Loucy (cell line): ENCODE measurements around the gene STAC2.

Experiments used
- EZH2phosphoT487 ChIP-seq: fragments of 200-600 bp; IDR thresholded peaks from 2 replicates; pipeline ENCODE4 v1.6.1; 2018; ENCODE audit warnings: antibody characterized with exemption, mild to moderate bottlenecking, moderate library complexity, borderline replicate concordance
- TF ChIP-seq, protein P1 (sequence below): fragments of 200-600 bp; sonication (generic); conservative IDR thresholded peaks from 2 replicates; pipeline ENCODE4 v1.5.1; 2014; ENCODE audit warnings: mild to moderate bottlenecking, antibody characterized with exemption, low read length

DNA sequence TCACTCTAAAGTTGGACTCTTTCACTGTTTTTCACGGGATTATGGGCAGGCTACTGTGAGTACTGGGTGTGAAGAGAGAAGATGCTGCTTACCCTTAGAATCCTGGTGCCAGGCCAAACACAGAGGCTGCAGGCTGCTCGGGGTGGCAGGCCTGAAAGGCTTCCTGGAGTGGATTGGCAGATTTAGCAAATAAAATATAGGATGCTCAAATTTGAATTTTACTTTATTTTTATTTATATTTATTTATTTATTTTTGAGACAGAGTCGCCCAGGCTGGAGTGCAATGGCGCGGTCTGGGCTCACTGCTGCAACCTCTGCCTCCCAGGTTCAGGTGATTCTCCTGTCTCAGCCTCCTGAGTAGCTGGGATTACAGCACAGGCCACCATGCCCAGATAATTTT is 14.9 kb upstream of the STAC2 start:
- TF ChIP-seq, protein P1, sequence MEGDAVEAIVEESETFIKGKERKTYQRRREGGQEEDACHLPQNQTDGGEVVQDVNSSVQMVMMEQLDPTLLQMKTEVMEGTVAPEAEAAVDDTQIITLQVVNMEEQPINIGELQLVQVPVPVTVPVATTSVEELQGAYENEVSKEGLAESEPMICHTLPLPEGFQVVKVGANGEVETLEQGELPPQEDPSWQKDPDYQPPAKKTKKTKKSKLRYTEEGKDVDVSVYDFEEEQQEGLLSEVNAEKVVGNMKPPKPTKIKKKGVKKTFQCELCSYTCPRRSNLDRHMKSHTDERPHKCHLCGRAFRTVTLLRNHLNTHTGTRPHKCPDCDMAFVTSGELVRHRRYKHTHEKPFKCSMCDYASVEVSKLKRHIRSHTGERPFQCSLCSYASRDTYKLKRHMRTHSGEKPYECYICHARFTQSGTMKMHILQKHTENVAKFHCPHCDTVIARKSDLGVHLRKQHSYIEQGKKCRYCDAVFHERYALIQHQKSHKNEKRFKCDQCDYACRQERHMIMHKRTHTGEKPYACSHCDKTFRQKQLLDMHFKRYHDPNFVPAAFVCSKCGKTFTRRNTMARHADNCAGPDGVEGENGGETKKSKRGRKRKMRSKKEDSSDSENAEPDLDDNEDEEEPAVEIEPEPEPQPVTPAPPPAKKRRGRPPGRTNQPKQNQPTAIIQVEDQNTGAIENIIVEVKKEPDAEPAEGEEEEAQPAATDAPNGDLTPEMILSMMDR, result no peak
- TF ChIP-seq EZH2phosphoT487, result no peak
